Measurements from ENCODE around the gene COA7.

The COA7 gene

DNA sequence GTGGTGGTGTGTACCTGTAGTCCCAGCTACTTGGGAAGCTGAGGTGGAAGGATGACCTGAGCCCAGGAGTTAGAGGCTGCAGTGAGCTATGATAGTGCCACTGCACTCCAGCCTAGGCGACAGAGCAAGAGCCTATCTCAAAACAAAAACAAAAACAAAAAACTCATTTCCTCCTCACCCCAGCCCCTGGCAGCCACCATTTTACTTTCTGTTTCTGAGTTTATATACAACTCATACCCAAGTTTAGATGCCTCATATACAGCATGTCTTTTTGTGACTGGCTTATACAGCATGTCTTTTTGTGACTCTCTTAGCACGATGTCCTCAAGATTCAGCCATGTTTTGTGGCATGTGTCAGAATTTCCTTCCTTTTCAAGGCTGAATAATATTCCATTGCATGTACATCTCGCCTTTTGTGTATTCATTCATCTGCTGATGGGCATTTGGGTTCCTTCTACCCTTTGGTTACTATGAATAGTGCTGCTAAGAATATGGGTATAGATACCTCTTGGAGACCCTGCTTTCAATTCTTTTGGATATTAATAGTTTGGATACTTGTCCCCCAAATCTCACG is 14.7 kb downstream of the COA7 start:
- no peak overlapping the region for H3K27ac ChIP-seq (ENCODE audit: low read depth, low read length)
- H3K4me3 ChIP-seq (ENCODE audit: low read depth in 1 of 2, low read length in 2 of 2): no peak overlapping the region
- H3K9me3 ChIP-seq (ENCODE audit: control insufficient read depth in 1 of 2, low read length in 2 of 2): no peaks in the 10 kb centered on the region
- no peaks in the 10 kb centered on the region for H3K27me3 ChIP-seq (ENCODE audit: control insufficient read depth in 1 of 2, insufficient read depth in 2 of 2, low read length in 2 of 2)
- peaks cover 14 to 15% of the 10 kb centered on the region in 2 donors for H3K36me3 ChIP-seq (ENCODE audit: control insufficient read depth in 1 of 2, insufficient read depth in 2 of 2, low read length in 2 of 2)
- no peaks in the 10 kb centered on the region for H3K4me1 ChIP-seq (ENCODE audit: control insufficient read depth in 1 of 2, insufficient read depth in 2 of 2, low read length in 2 of 2)
- H3K9ac ChIP-seq (ENCODE audit: low read depth in 1 of 2, low read length in 2 of 2): no peak overlapping the region

DNA sequence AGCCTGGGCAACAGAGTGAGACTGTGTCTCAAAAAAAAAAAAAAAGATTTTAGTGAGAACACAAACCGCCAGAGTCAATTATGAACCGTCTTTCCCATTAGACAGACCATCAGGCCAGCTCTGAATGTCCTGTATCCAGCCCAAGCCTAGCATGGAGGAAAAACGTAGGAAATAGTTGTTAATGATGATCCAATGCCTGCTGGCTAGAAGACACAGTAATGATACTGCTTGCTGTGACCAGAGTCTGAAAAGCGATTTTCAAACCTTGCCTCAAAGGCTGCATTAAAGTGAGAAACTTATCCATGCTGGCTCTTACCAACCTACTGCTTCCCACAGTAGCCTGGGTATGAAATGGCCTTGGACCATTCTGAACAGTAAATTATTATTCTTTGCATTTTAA is 17.0 kb downstream of the COA7 start:
- Histone ChIP-seq H3K27ac (ENCODE audit: low read depth, low read length) (no peak overlapping the region), H3K9me3 (ENCODE audit: control insufficient read depth in 1 of 2, low read length in 2 of 2) (no peaks in the 10 kb centered on the region), H3K9ac (ENCODE audit: low read depth in 1 of 2, low read length in 2 of 2) (no peak overlapping the region), H3K36me3 (ENCODE audit: control insufficient read depth in 1 of 2, insufficient read depth in 2 of 2, low read length in 2 of 2) (no peaks in the 10 kb centered on the region), H3K27me3 (ENCODE audit: control insufficient read depth in 1 of 2, insufficient read depth in 2 of 2, low read length in 2 of 2) (no peaks in the 10 kb centered on the region), H3K4me1 (ENCODE audit: control insufficient read depth in 1 of 2, insufficient read depth in 2 of 2, low read length in 2 of 2) (no peaks in the 10 kb centered on the region), H3K4me3 (ENCODE audit: low read depth in 1 of 2, low read length in 2 of 2) (no peak overlapping the region)

DNA sequence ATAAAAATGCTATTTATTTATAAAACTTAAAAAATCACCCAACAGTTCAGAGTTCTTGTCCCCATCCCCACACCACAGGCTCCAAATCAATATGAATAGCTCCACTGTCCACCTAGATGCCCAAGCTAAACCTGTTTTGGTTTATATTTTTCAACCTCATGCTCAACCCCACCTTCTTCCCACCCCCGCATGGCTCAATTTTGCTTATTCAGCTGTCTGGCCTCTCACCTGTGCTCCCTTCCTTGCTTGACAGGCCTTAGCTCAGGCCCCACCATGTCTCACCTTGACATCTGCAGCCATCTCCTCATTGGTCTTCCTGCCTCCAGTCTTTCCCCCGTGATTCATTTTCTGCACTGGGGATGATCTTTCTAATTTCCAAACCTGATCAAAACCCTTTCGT is 17.8 kb downstream of the COA7 start:
- Histone ChIP-seq H3K9ac (ENCODE audit: low read depth in 1 of 2, low read length in 2 of 2) (no peak overlapping the region), H3K36me3 (ENCODE audit: control insufficient read depth in 1 of 2, insufficient read depth in 2 of 2, low read length in 2 of 2) (no peaks in the 10 kb centered on the region), H3K4me3 (ENCODE audit: low read depth in 1 of 2, low read length in 2 of 2) (no peak overlapping the region), H3K27me3 (ENCODE audit: control insufficient read depth in 1 of 2, insufficient read depth in 2 of 2, low read length in 2 of 2) (no peaks in the 10 kb centered on the region), H3K4me1 (ENCODE audit: control insufficient read depth in 1 of 2, insufficient read depth in 2 of 2, low read length in 2 of 2) (no peaks in the 10 kb centered on the region), H3K27ac (ENCODE audit: low read depth, low read length) (no peak overlapping the region), H3K9me3 (ENCODE audit: control insufficient read depth in 1 of 2, low read length in 2 of 2) (no peaks in the 10 kb centered on the region)

DNA sequence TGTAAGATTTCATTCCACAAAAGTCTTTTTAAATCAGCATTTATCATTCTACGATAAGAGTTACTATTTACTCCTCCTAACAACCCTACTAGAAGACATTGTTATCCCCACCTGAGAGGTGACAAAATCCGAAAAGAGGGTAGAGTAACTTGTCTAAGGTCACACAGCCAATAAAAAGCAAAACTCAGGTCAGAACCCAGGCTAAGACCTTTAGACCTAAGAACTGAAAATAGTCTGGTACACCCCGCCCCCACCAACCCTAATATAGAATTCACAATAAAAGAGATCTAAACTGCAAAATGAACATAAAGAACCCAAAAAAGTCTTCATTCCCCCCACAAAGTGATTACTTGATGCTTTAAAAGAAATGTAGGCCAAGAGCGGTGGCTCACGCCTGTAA is 18.6 kb downstream of the COA7 start:
- H3K9ac ChIP-seq (ENCODE audit: low read depth in 1 of 2, low read length in 2 of 2): no peak overlapping the region
- no peak overlapping the region for H3K4me3 ChIP-seq (ENCODE audit: low read depth in 1 of 2, low read length in 2 of 2)
- no peaks in the 10 kb centered on the region for H3K4me1 ChIP-seq (ENCODE audit: control insufficient read depth in 1 of 2, insufficient read depth in 2 of 2, low read length in 2 of 2)
- no peaks in the 10 kb centered on the region for H3K9me3 ChIP-seq (ENCODE audit: control insufficient read depth in 1 of 2, low read length in 2 of 2)
- H3K27ac ChIP-seq (ENCODE audit: low read depth, low read length): no peak overlapping the region
- H3K36me3 ChIP-seq (ENCODE audit: control insufficient read depth in 1 of 2, insufficient read depth in 2 of 2, low read length in 2 of 2): no peaks in the 10 kb centered on the region
- H3K27me3 ChIP-seq (ENCODE audit: control insufficient read depth in 1 of 2, insufficient read depth in 2 of 2, low read length in 2 of 2): no peaks in the 10 kb centered on the region

DNA sequence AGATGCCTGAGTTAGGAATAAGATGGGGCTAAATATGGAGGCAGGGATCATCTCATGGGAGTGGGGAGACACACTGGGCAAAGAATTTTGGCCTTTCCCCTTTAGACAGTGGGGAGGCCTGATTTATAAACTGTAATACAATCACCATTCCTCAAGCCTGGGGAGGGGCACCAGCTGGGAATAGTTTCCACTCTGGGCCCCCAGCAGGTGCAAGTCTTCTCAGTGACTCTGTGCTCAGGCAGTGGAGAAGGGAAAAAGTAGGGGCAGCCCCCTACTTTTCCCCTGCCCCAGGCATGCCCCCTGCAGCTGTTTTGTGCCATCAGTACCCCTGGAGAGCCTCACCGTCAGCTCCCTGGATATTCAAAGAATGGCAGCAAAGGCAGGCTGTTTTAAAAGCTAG is 19.1 kb downstream of the COA7 start:
- no peak overlapping the region for H3K27ac ChIP-seq (ENCODE audit: low read depth, low read length)
- no peak overlapping the region for H3K9ac ChIP-seq (ENCODE audit: low read depth in 1 of 2, low read length in 2 of 2)
- no peaks in the 10 kb centered on the region for H3K4me1 ChIP-seq (ENCODE audit: control insufficient read depth in 1 of 2, insufficient read depth in 2 of 2, low read length in 2 of 2)
- no peak overlapping the region for H3K4me3 ChIP-seq (ENCODE audit: low read depth in 1 of 2, low read length in 2 of 2)
- H3K27me3 ChIP-seq (ENCODE audit: control insufficient read depth in 1 of 2, insufficient read depth in 2 of 2, low read length in 2 of 2): no peaks in the 10 kb centered on the region
- H3K36me3 ChIP-seq (ENCODE audit: control insufficient read depth in 1 of 2, insufficient read depth in 2 of 2, low read length in 2 of 2): no peaks in the 10 kb centered on the region
- no peaks in the 10 kb centered on the region for H3K9me3 ChIP-seq (ENCODE audit: control insufficient read depth in 1 of 2, low read length in 2 of 2)

DNA sequence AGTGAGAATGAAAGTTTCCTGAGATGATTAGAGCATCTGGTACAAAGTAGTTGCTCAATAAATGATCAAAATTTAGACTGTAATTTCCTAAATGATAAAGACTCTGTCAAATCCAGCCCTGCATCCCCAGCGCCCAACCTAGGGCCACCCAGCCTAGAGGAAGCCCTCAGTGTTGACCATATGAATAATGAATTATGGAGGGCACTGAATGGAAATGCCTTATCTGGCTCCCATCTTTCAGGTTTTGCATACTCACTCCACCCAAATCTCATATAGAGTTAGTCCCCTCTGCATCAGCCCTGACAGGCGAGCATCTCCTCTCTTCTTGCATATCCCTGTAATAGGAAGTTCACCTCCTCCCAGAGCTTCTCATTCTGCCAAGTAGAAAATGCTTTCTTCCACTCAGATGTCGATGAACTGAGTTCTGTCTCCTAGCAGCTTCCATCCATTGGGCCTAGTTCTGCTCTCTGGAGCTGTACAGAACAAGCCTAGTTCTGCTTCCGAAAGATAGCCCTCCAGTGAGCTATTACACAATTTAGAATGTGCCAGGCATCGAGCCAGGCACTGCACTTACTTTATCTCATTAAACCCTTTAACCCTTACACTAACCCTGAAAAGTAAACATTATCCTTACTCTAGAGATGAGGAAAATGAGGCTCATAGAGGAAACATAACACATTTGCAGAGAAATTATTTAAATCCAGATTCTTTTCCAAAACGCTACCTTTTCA is 20.9 kb downstream of the COA7 start:
- Histone ChIP-seq H3K9ac (ENCODE audit: low read depth in 1 of 2, low read length in 2 of 2) (no peak overlapping the region), H3K4me3 (ENCODE audit: low read depth in 1 of 2, low read length in 2 of 2) (no peak overlapping the region)

DNA sequence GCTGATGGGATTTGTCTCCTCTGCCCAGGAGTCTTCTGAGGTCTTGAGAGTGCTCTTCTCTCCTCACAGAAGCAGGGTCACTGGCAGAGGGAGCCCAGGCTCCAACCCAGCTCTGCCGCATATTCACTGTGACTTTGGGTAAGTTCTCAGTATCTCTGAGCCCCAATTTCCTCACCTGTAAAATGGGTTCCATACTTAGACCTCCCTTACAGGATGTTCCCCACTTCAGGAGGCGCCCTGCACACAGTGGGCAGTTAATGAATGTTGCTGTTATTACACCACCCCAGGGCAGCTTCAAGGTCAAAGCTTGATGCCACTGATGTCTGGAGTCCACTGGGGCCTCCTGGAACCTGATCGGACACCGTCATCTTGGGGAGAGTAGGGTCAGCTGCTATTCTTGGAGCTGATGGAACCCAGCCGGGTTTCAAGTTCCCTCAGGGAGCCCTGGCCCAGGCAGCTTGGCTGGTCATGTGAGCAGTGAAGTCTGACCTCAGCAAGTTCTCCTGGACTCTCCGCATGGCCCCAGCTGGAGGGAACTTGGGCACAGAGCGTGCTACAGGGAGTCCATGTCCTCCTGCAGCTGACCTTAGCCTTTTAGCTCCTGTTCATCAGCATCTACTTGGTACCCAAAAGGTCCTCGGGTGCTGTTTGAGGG is 21.8 kb downstream of the COA7 start:
- Histone ChIP-seq H3K4me3 (ENCODE audit: low read depth in 1 of 2, low read length in 2 of 2) (no peak overlapping the region), H3K9me3 (ENCODE audit: control insufficient read depth in 1 of 2, low read length in 2 of 2) (no peaks in the 10 kb centered on the region), H3K27me3 (ENCODE audit: control insufficient read depth in 1 of 2, insufficient read depth in 2 of 2, low read length in 2 of 2) (no peaks in the 10 kb centered on the region), H3K36me3 (ENCODE audit: control insufficient read depth in 1 of 2, insufficient read depth in 2 of 2, low read length in 2 of 2) (no peaks in the 10 kb centered on the region), H3K4me1 (ENCODE audit: control insufficient read depth in 1 of 2, insufficient read depth in 2 of 2, low read length in 2 of 2) (no peaks in the 10 kb centered on the region), H3K9ac (ENCODE audit: low read depth in 1 of 2, low read length in 2 of 2) (no peak overlapping the region), H3K27ac (ENCODE audit: low read depth, low read length) (no peak overlapping the region)

More for the DNA sequence above, 20.9 kb downstream of the COA7 start:
- H3K4me1 ChIP-seq (ENCODE audit: control insufficient read depth in 1 of 2, insufficient read depth in 2 of 2, low read length in 2 of 2): no peaks in the 10 kb centered on the region
- no peak overlapping the region for H3K27ac ChIP-seq (ENCODE audit: low read depth, low read length)
- no peaks in the 10 kb centered on the region for H3K9me3 ChIP-seq (ENCODE audit: control insufficient read depth in 1 of 2, low read length in 2 of 2)
- no peaks in the 10 kb centered on the region for H3K27me3 ChIP-seq (ENCODE audit: control insufficient read depth in 1 of 2, insufficient read depth in 2 of 2, low read length in 2 of 2)
- H3K36me3 ChIP-seq (ENCODE audit: control insufficient read depth in 1 of 2, insufficient read depth in 2 of 2, low read length in 2 of 2): no peaks in the 10 kb centered on the region

DNA sequence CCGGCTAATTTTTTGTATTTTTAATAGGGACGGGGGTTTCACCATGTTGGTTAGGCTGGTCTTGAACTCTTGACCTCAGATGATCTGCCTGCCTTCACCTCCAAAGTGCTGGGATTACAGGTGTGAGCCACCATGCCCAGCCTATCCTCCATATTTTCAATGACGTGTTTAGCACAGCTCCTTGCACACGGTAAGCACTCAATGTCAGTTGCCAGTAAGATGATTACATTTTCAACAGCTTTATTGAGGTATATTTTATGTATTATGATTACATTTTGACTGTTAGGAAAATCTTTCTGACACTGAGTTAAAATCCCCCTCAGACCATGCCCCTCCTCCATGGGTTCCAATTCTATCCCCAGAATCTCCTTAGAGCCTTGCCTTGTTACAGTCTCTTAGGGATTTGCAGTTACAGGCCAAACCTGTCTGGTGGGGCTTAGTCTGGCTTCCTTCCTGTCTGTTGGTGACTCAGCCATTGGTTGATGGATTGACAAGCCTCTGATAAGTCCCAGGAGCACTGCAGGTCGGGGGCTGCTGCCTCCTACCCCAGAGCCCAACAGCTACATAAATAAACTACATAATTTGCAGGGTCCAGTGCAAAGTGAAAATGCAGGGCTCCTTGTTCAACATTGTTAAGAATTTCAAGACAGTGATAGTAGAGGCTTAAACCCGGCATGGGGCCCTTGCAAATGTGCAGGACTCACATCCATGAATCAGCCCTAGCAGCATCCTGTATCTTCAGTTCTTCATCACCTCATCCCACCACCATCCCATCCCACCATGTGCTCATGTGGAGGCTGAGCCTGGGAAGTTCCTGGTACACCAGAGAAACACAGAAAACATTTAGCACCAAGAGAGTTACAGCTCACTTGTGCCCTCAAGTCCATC is 23.4 kb downstream of the COA7 start:
- H3K4me1 ChIP-seq (ENCODE audit: control insufficient read depth in 1 of 2, insufficient read depth in 2 of 2, low read length in 2 of 2): no peaks in the 10 kb centered on the region
- no peaks in the 10 kb centered on the region for H3K27me3 ChIP-seq (ENCODE audit: control insufficient read depth in 1 of 2, insufficient read depth in 2 of 2, low read length in 2 of 2)
- H3K27ac ChIP-seq (ENCODE audit: low read depth, low read length): no peak overlapping the region
- no peak overlapping the region for H3K9ac ChIP-seq (ENCODE audit: low read depth in 1 of 2, low read length in 2 of 2)
- no peak overlapping the region for H3K4me3 ChIP-seq (ENCODE audit: low read depth in 1 of 2, low read length in 2 of 2)
- no peaks in the 10 kb centered on the region for H3K36me3 ChIP-seq (ENCODE audit: control insufficient read depth in 1 of 2, insufficient read depth in 2 of 2, low read length in 2 of 2)
- H3K9me3 ChIP-seq (ENCODE audit: control insufficient read depth in 1 of 2, low read length in 2 of 2): no peaks in the 10 kb centered on the region

DNA sequence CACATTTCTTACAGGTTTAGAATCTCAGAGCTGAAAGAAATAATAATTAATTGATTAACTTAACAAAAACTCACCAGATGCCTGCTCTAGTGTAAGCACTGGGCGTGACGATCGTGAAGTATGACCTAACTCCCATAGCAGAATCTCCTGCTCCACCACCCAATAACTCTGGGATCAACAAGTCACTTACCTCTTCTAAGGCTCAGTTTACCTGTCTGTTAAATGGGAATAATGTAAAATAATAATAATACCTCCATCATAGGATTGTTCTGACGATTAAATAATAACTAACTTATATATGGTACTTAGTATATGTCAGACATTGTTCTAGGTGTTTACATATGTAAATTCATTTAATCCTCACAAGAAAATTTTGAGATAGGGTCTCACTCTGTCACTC is 24.6 kb downstream of the COA7 start:
- H3K27ac ChIP-seq (ENCODE audit: low read depth, low read length): no peak overlapping the region
- no peaks in the 10 kb centered on the region for H3K36me3 ChIP-seq (ENCODE audit: control insufficient read depth in 1 of 2, insufficient read depth in 2 of 2, low read length in 2 of 2)
- H3K4me3 ChIP-seq (ENCODE audit: low read depth in 1 of 2, low read length in 2 of 2): no peak overlapping the region
- no peaks in the 10 kb centered on the region for H3K4me1 ChIP-seq (ENCODE audit: control insufficient read depth in 1 of 2, insufficient read depth in 2 of 2, low read length in 2 of 2)
- no peaks in the 10 kb centered on the region for H3K27me3 ChIP-seq (ENCODE audit: control insufficient read depth in 1 of 2, insufficient read depth in 2 of 2, low read length in 2 of 2)
- H3K9me3 ChIP-seq (ENCODE audit: control insufficient read depth in 1 of 2, low read length in 2 of 2): no peaks in the 10 kb centered on the region
- no peak overlapping the region for H3K9ac ChIP-seq (ENCODE audit: low read depth in 1 of 2, low read length in 2 of 2)

DNA sequence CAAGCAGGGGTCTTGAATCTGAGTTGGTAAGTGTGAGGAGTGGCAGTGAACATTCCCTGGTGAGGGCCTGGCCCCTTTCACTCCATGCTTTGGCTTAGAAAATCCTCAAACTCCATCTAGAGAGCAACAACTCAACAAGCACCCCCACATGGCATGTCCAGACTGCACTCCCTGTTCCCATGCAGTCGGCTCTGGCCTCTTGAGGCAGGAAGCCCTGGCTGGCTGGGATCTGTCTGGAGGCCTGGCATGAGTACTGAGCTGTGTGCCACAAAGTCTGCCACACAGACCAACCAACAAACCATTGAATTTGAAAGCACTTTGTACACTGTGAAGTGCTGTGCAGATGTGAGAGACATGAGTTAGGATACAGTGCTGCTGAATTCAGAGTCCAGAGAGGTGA is 25.2 kb downstream of the COA7 start:
- no peak overlapping the region for H3K27ac ChIP-seq (ENCODE audit: low read depth, low read length)

More for the DNA sequence above, 25.2 kb downstream of the COA7 start:
- Histone ChIP-seq H3K9ac (ENCODE audit: low read depth in 1 of 2, low read length in 2 of 2) (no peak overlapping the region), H3K9me3 (ENCODE audit: control insufficient read depth in 1 of 2, low read length in 2 of 2) (no peaks in the 10 kb centered on the region), H3K27me3 (ENCODE audit: control insufficient read depth in 1 of 2, insufficient read depth in 2 of 2, low read length in 2 of 2) (no peaks in the 10 kb centered on the region), H3K4me1 (ENCODE audit: control insufficient read depth in 1 of 2, insufficient read depth in 2 of 2, low read length in 2 of 2) (no peaks in the 10 kb centered on the region), H3K4me3 (ENCODE audit: low read depth in 1 of 2, low read length in 2 of 2) (no peak overlapping the region), H3K36me3 (ENCODE audit: control insufficient read depth in 1 of 2, insufficient read depth in 2 of 2, low read length in 2 of 2) (no peaks in the 10 kb centered on the region)

All from duodenal mucosa (tissue), 2 donors.